Osteoblast (primary cell): ENCODE results near the gene ACACA. TPM values are rescaled to one million over a fixed set of nuclear protein-coding genes. Genes with fewer than 3 reads are reported as not detected.

ENCODE experiments used
- DNase-seq: peaks from one replicate; pipeline ENCODE4 v3.0.0; 2011; ENCODE audit warnings: low spot score, mixed read lengths; ENCODE audit not compliant: insufficient read length; ENCODE audit errors: missing footprints
- H2AFZ ChIP-seq: 2 replicates; pipeline ENCODE4 v1.6.0; 2011; ENCODE audit warnings: mild to moderate bottlenecking, low read length
- H3K27ac ChIP-seq: 2 replicates; pipeline ENCODE4 v1.5.1; 2011; ENCODE audit warnings: mild to moderate bottlenecking, low read depth, low read length, moderate library complexity
- H3K27me3 ChIP-seq: 2 replicates; pipeline ENCODE4 v1.6.0; 2012; ENCODE audit warnings: mild to moderate bottlenecking, control low read depth, inconsistent platforms, low read length, moderate library complexity; ENCODE audit not compliant: insufficient read depth
- H3K36me3 ChIP-seq: 2 replicates; pipeline ENCODE4 v1.5.1; 2011; ENCODE audit warnings: mild to moderate bottlenecking, low read length, control low read depth, moderate library complexity; ENCODE audit not compliant: insufficient read depth
- H3K4me1 ChIP-seq: 2 replicates; pipeline ENCODE4 v1.5.1; 2011; ENCODE audit warnings: mild to moderate bottlenecking, low read length, control low read depth, moderate library complexity; ENCODE audit not compliant: insufficient read depth
- H3K4me2 ChIP-seq: 2 replicates; pipeline ENCODE4 v1.6.0; 2011; ENCODE audit warnings: mild to moderate bottlenecking, low read length; ENCODE audit not compliant: insufficient read depth
- H3K4me3 ChIP-seq: fragments of 200-600 bp; sonication (generic); 3 replicates; pipeline ENCODE4 v1.5.1; 2012; ENCODE audit warnings: mild to moderate bottlenecking, low read length, inconsistent platforms; ENCODE audit not compliant: insufficient read depth
- H3K79me2 ChIP-seq: 2 replicates; pipeline ENCODE4 v1.6.0; 2012; ENCODE audit warnings: mild to moderate bottlenecking, low read length, control low read depth, inconsistent platforms; ENCODE audit not compliant: insufficient read depth
- H3K9me3 ChIP-seq: 2 replicates; pipeline ENCODE4 v1.5.1; 2011; ENCODE audit warnings: low read depth, low read length, control low read depth
- H4K20me1 ChIP-seq: 2 replicates; pipeline ENCODE4 v1.6.0; 2012; ENCODE audit warnings: mild to moderate bottlenecking, low read length, control low read depth; ENCODE audit not compliant: insufficient read depth
- CTCF ChIP-seq: IDR thresholded peaks from 2 replicates; pipeline ENCODE4 v1.5.1; 2011; ENCODE audit warnings: mild to moderate bottlenecking, low read depth, low read length, moderate library complexity; ENCODE audit errors: extremely low read depth
- total RNA-seq: library from RNA; depleted of rRNA; stranded (reverse); fragments of >200 nt; gene quantifications from 2 replicates; pipeline ENCODE4 v1.2.3, GENCODE V29; 2012

ACACA gene
- total RNA-seq, 1 donor = 78.9 TPM

- H3K27me3 ChIP-seq = no peaks in the 10 kb centered on the region
- peaks cover 27% of the 10 kb centered on the region for H3K79me2 ChIP-seq
- H3K4me3 ChIP-seq = no peak overlapping the region
- DNase-seq = no peak
- H3K27ac ChIP-seq = no peak overlapping the region
- H2AFZ ChIP-seq = no peak overlapping the region
- no peaks in the 10 kb centered on the region for H3K9me3 ChIP-seq
- H4K20me1 ChIP-seq = no peaks in the 10 kb centered on the region
- H3K4me2 ChIP-seq = no peak overlapping the region
- H3K4me1 ChIP-seq = no peaks in the 10 kb centered on the region
- no peak for TF ChIP-seq CTCF
- H3K36me3 ChIP-seq = no peaks in the 10 kb centered on the region
Measured at GRCh38 chr17:37344519-37344918, 62.1 kb downstream of the ACACA start.

GRCh38 chr17:37342589-37342988 is 64.0 kb downstream of the ACACA start:
- H3K4me3 ChIP-seq = no peak overlapping the region
- H3K36me3 ChIP-seq = peaks cover 3% of the 10 kb centered on the region
- H4K20me1 ChIP-seq = no peaks in the 10 kb centered on the region

GRCh38 chr17:37340804-37341203 is 65.8 kb downstream of the ACACA start:
- peaks cover 13% of the 10 kb centered on the region for H3K36me3 ChIP-seq
- H3K4me3 ChIP-seq = no peak overlapping the region
- no peak for TF ChIP-seq CTCF
- H3K27me3 ChIP-seq = no peaks in the 10 kb centered on the region
- no peaks in the 10 kb centered on the region for H4K20me1 ChIP-seq
- no peak for DNase-seq
- no peaks in the 10 kb centered on the region for H3K4me1 ChIP-seq
- no peaks in the 10 kb centered on the region for H3K9me3 ChIP-seq
- H3K27ac ChIP-seq = no peak overlapping the region
- peaks cover 27% of the 10 kb centered on the region for H3K79me2 ChIP-seq
- no peak overlapping the region for H2AFZ ChIP-seq
- H3K4me2 ChIP-seq = no peak overlapping the region

More at GRCh38 chr17:37342589-37342988, 64.0 kb downstream of the ACACA start:
- no peak for TF ChIP-seq CTCF
- Histone ChIP-seq H3K79me2 (peaks cover 29% of the 10 kb centered on the region), H2AFZ (no peak overlapping the region), H3K9me3 (no peaks in the 10 kb centered on the region), H3K4me2 (no peak overlapping the region), H3K27me3 (no peaks in the 10 kb centered on the region), H3K27ac (no peak overlapping the region), H3K4me1 (no peaks in the 10 kb centered on the region)
- no peak for DNase-seq

GRCh38 chr17:37339321-37339720 is 67.3 kb downstream of the ACACA start:
- Histone ChIP-seq H3K4me1 (no peaks in the 10 kb centered on the region), H3K4me2 (no peak overlapping the region), H3K36me3 (peaks cover 13% of the 10 kb centered on the region), H3K27me3 (no peaks in the 10 kb centered on the region), H3K4me3 (no peak overlapping the region), H3K9me3 (no peaks in the 10 kb centered on the region), H4K20me1 (no peaks in the 10 kb centered on the region), H3K79me2 (peaks cover 21% of the 10 kb centered on the region), H2AFZ (no peak overlapping the region), H3K27ac (no peak overlapping the region)
- peak; percentile 45 for DNase-seq
- no peak for TF ChIP-seq CTCF
